K562 (cell line): ENCODE measurements around the gene STAMBPL1. TPM values are rescaled to one million over a fixed set of nuclear protein-coding genes. Genes with fewer than 3 reads are reported as not detected.

Source experiments
- ATAC-seq: fragments of 200-7000 bp; cut with Tn5 transposase; 3 replicates; pipeline ENCODE4 v1.9.1; 2020; ENCODE audit warnings: moderate library complexity
- BruUV-seq: library from RNA; stranded (reverse); fragments of 400-500 nt; replicated peaks from 2 replicates; lab custom pipeline; 2021; lab: Mats Ljungman, UMichigan
- CTCF ChIA-PET: fragments of 300-600 bp; formaldehyde crosslinking; extraction: SDS; loops from one replicate; lab custom pipeline; 2021; ENCODE audit warnings: low intra/inter-chr PET ratio; lab: Yijun Ruan, JAX
- POLR2A ChIA-PET: fragments of 300-600, 350-650 bp; sonication (Branson Sonifier 250); formaldehyde crosslinking; extraction: SDS; loops from one replicate; lab custom pipeline; 2021; ENCODE audit warnings: antibody characterized with exemption, inconsistent platforms; lab: Yijun Ruan, JAX
- DNase-seq, 4 experiments: peaks; one replicate each; pipeline versions ENCODE4 v3.0.0 to v3.0.0-alpha.2; 2011 to 2018; ENCODE audit warnings: low spot score in 3 of 4, mixed read lengths in 3 of 4; ENCODE audit errors: extremely low read depth in 1 of 4
- FAIRE-seq: peaks from 2 replicates; lab custom pipeline; 2011; peaks lifted over from hg19 to GRCh38; lab: Jason Lieb, UNC
- H2AFZ ChIP-seq: 2 replicates; pipeline ENCODE4 v1.6.0; 2011; ENCODE audit warnings: low read depth, low read length, control low read depth, inconsistent platforms
- H3K27ac ChIP-seq: fragments of 200-600 bp; 3 replicates; pipeline ENCODE4 v1.8.0; 2011; ENCODE audit warnings: low read depth, mild to moderate bottlenecking, control low read depth, inconsistent platforms, low read length, moderate library complexity, mixed read lengths; ENCODE audit errors: extremely low read depth
- H3K27me3 ChIP-seq, 2 experiments: fragments of 300-600 bp in 1 of 2; 2 replicates in 1 of 2; 3 replicates in 1 of 2; pipeline versions ENCODE4 v1.6.0 to v1.8.0; 2011; ENCODE audit warnings: inconsistent platforms in 2 of 2, low read length in 2 of 2, mild to moderate bottlenecking in 1 of 2, mixed read lengths in 1 of 2, moderate library complexity in 1 of 2; ENCODE audit not compliant: control insufficient read depth in 2 of 2, insufficient read depth in 2 of 2
- H3K36me3 ChIP-seq: fragments of 300-600 bp; 3 replicates; pipeline ENCODE4 v1.8.0; 2011; ENCODE audit warnings: mild to moderate bottlenecking, low read length, inconsistent platforms; ENCODE audit not compliant: control insufficient read depth, insufficient read depth
- H3K4me1 ChIP-seq, 2 experiments: fragments of 200-600 bp in 1 of 2; replicated peaks in 1 of 2; 2 replicates in 1 of 2; 3 replicates in 1 of 2; pipeline versions ENCODE4 v1.5.1 to v1.8.0; 2011; ENCODE audit warnings: inconsistent platforms in 2 of 2, low read length in 2 of 2, mild to moderate bottlenecking in 1 of 2, mixed read lengths in 1 of 2, moderate library complexity in 1 of 2; ENCODE audit not compliant: control insufficient read depth in 2 of 2, insufficient read depth in 2 of 2
- H3K4me2 ChIP-seq: 2 replicates; pipeline ENCODE4 v1.6.1; 2011; ENCODE audit warnings: low read length, control low read depth, inconsistent platforms, mixed read lengths; ENCODE audit not compliant: insufficient read depth
- H3K4me3 ChIP-seq: fragments of 200-600 bp; sonication (generic), shearing (Covaris generic); 2 replicates; pipeline ENCODE4 v1.5.1; 2016; ENCODE audit warnings: control low read depth, inconsistent platforms
- H3K79me2 ChIP-seq: fragments of 200-600 bp; 3 replicates; pipeline ENCODE4 v1.8.0; 2011; ENCODE audit warnings: low read length, inconsistent platforms; ENCODE audit not compliant: control insufficient read depth, insufficient read depth
- H3K9ac ChIP-seq, 2 experiments: 2 replicates each; pipeline versions ENCODE4 v1.6.0 to v1.6.1; 2011; ENCODE audit warnings: low read depth in 2 of 2, low read length in 2 of 2, control low read depth in 1 of 2, inconsistent platforms in 1 of 2, mild to moderate bottlenecking in 1 of 2, mixed read lengths in 1 of 2; ENCODE audit not compliant: insufficient read depth in 1 of 2
- H3K9me1 ChIP-seq: one replicate; pipeline ENCODE4 v1.6.0; 2011; ENCODE audit warnings: inconsistent platforms, mild to moderate bottlenecking, low read length, moderate library complexity; ENCODE audit not compliant: control insufficient read depth, insufficient read depth
- H3K9me3 ChIP-seq: replicated peaks from 2 replicates; pipeline ENCODE4 v1.5.1; 2011; ENCODE audit warnings: low read depth, low read length, inconsistent platforms; ENCODE audit not compliant: control insufficient read depth, insufficient read depth
- H4K20me1 ChIP-seq: replicated peaks from 2 replicates; pipeline ENCODE4 v1.6.1; 2011; ENCODE audit warnings: low read length, inconsistent platforms, mixed read lengths; ENCODE audit not compliant: control insufficient read depth, insufficient read depth
- CBX3 ChIP-seq, 2 experiments: IDR thresholded peaks; 1 replicate in 1 of 2; 2 replicates in 1 of 2; pipeline ENCODE4 v1.6.1; 2012; ENCODE audit warnings: inconsistent platforms in 2 of 2, low read length in 2 of 2, borderline replicate concordance in 1 of 2, control low read depth in 1 of 2
- MCM3 ChIP-seq: fragments of 450-650 bp; IDR thresholded peaks from 2 replicates; pipeline ENCODE4 v1.6.1; 2016
- NRF1 ChIP-seq, 2 experiments: fragments of 450-650 bp; IDR thresholded peaks in 1 of 2; conservative IDR thresholded peaks in 1 of 2; 2 replicates each; pipeline ENCODE4 v1.6.1; 2014; ENCODE audit warnings: mild to moderate bottlenecking in 2 of 2
- PBX2 ChIP-seq, 2 experiments: IDR thresholded peaks in 1 of 2; conservative IDR thresholded peaks in 1 of 2; 2 replicates each; pipeline ENCODE4 v1.6.1; 2016; ENCODE audit warnings: low read depth in 2 of 2, mild to moderate bottlenecking in 1 of 2, missing compliant biosample characterization in 1 of 2, missing genetic modification characterization in 1 of 2, moderate library complexity in 1 of 2
- PHB2 ChIP-seq: fragments of 450-650 bp; IDR thresholded peaks from 2 replicates; pipeline ENCODE4 v1.6.1; 2017; ENCODE audit warnings: low read depth
- RFX5 ChIP-seq: IDR thresholded peaks from 2 replicates; pipeline ENCODE4 v1.6.1; 2011; ENCODE audit warnings: low read depth, mild to moderate bottlenecking, improper control_type of control experiment, low read length
- SMAD3 ChIP-seq: fragments of 450-650 bp; formaldehyde crosslinking; conservative IDR thresholded peaks from 2 replicates; pipeline ENCODE4 v1.4.0; 2020; ENCODE audit warnings: mild to moderate bottlenecking
- SRSF7 ChIP-seq: fragments of 200-400 bp; formaldehyde crosslinking; optimal IDR thresholded peaks from 2 replicates; pipeline ENCODE3; 2017; ENCODE audit warnings: mild to moderate bottlenecking, low read depth, low read length
- USF2 ChIP-seq: sonication (generic); formaldehyde crosslinking; IDR thresholded peaks from 2 replicates; pipeline ENCODE4 v1.5.0; 2020; ENCODE audit warnings: missing genetic modification reagents
- ZFP36 ChIP-seq: fragments of 150-350 bp; IDR thresholded peaks from 2 replicates; pipeline ENCODE4 v1.6.1; 2018; ENCODE audit warnings: low read length, low read depth; ENCODE audit not compliant: partially characterized antibody
- WGBS: fragments of 100-300 bp; shearing (Covaris generic); methylation state at CpG from one replicate; pipeline ENCODE4 v1.1.6; 2016; ENCODE audit warnings: low coverage, mixed read lengths; ENCODE audit not compliant: insufficient coverage; ENCODE audit errors: missing lambda C conversion rate; 5-methylcytosine and 5-hydroxymethylcytosine counted together
- in situ Hi-C: fragments of 300-500 bp; cut with MboI; formaldehyde crosslinking; loops from 4 replicates; pipeline ENCODE4 v1.15.0; 2018; ENCODE audit warnings: inconsistent platforms, mixed read lengths
- intact Hi-C: fragments of 100-400 bp; cut with micrococcal nuclease; formaldehyde crosslinking; loops from 2 replicates; pipeline ENCODE4 v1.14.2; 2022
- polyA plus RNA-seq, 8 experiments: library from polyadenylated mRNA; depleted of rRNA in 4 of 8; stranded (reverse) in 5 of 8; unstranded in 3 of 8; fragments of >200 nt; fragmentation: Nextera tagmentation in 2 of 8; fragmentation: Illumina TruSeq in 1 of 8; extraction: Ambion mirVana in 2 of 8; extraction: Trizol in 1 of 8; gene quantifications; 2 replicates each; pipeline versions ENCODE4 v1.2.1 to v1.2.3, GENCODE V29; 2011 to 2014; ENCODE audit warnings: inconsistent platforms in 1 of 8, missing spikeins in 1 of 8
- total RNA-seq, 7 experiments: library from RNA; depleted of rRNA in 6 of 7; stranded (reverse); fragments of >200 nt in 6 of 7; fragmentation: Illumina TruSeq in 2 of 7; extraction: Trizol in 2 of 7; gene quantifications; 2 replicates each; pipeline versions ENCODE4 v1.2.1 to v1.2.3, GENCODE V29; 2011 to 2021; ENCODE audit warnings: low replicate concordance in 1 of 7

The STAMBPL1 gene
- total and polyA plus RNA-seq, 9 of the 15 experiments (the other 6 are each of a cell fraction or from before 2014, with no cell fraction given): 0.09 TPM; not detected in 8

- no TSS peak for BruUV-seq
- H3K9me1 ChIP-seq: no peaks in the 10 kb centered on the region
- no peaks in the 10 kb centered on the region for H3K27me3 ChIP-seq
- no peak for FAIRE-seq
- POLR2A ChIA-PET: no interaction called here
- WGBS: 0% methylated on average over 2 of the region's 2 CpGs
- TF ChIP-seq SMAD3 (CRISPR knock-in tag) (no peak), MCM3 (no peak)
- TF ChIP-seq, all 486 proteins: peak for 0
- no peak for ATAC-seq
- in situ Hi-C loops (no loop called here), intact Hi-C loops (no loop called here)
- Histone ChIP-seq H3K4me2 (no peak overlapping the region), H3K4me1 (no peaks in the 10 kb centered on the region), H3K27ac (no peak overlapping the region), H2AFZ (no peak overlapping the region), H3K9me3 (no peaks in the 10 kb centered on the region), H3K9ac (no peak overlapping the region), H3K36me3 (no peaks in the 10 kb centered on the region), H4K20me1 (no peaks in the 10 kb centered on the region), H3K4me3 (no peak overlapping the region), H3K79me2 (no peaks in the 10 kb centered on the region)
- DNase-seq: no peak
- CTCF ChIA-PET: no interaction called here
These were observed 35.7 kb downstream of the STAMBPL1 start for GRCh38 chr10:88915781-88916180.

- FAIRE-seq (no peak), DNase-seq (no peak), ATAC-seq (no peak)
- Histone ChIP-seq H3K9me3 (no peaks in the 10 kb centered on the region), H3K79me2 (no peaks in the 10 kb centered on the region), H3K4me1 (no peaks in the 10 kb centered on the region), H3K4me3 (no peak overlapping the region), H3K27me3 (no peaks in the 10 kb centered on the region), H4K20me1 (no peaks in the 10 kb centered on the region), H3K4me2 (no peak overlapping the region), H2AFZ (no peak overlapping the region), H3K9me1 (no peaks in the 10 kb centered on the region), H3K27ac (no peak overlapping the region), H3K9ac (no peak overlapping the region), H3K36me3 (no peaks in the 10 kb centered on the region)
- in situ Hi-C loops: no loop called here
- ChIA-PET POLR2A (no interaction called here), CTCF (no interaction called here)
- BruUV-seq: no TSS peak
- intact Hi-C loops: no loop called here
- TF ChIP-seq NRF1 (conservative IDR thresholded peaks at IDR 0.05 in 1 of 2, IDR thresholded peaks at IDR 0.05 in 1 of 2): no peak
- TF ChIP-seq SRSF7: no peak
- TF ChIP-seq ZFP36: no peak
- no peak for TF ChIP-seq PBX2 (CRISPR knock-in tag; IDR thresholded peaks at IDR 0.05; ENCODE audit: low read depth)
- TF ChIP-seq PBX2 (tag; conservative IDR thresholded peaks at IDR 0.05; ENCODE audit: low read depth): no peak
- TF ChIP-seq CBX3 (IDR thresholded peaks at IDR 0.05; ENCODE audit: borderline replicate concordance in 1 of 2, low read length in 2 of 2): no peak
- no peak for TF ChIP-seq PHB2
- no peak for TF ChIP-seq RFX5
- TF ChIP-seq USF2 (CRISPR knock-in tag): no peak
These were observed 36.2 kb downstream of the STAMBPL1 start for GRCh38 chr10:88916231-88916630.
